CD4-positive, alpha-beta T cell treated with Interleukin-1 beta for 1 hour (primary cell): ENCODE data around the gene TPST2.
A peak's percentile ranks its signal among the peaks of the same experiment; 100 is the strongest.

Source experiments
- DNase-seq, 2 donors: peaks; one replicate each; pipeline ENCODE4 v3.0.0-alpha.2; 2020 to 2022

TPST2 gene

GRCh38 chr22:26579331-26579886 lies 10.5 kb downstream of the TPST2 start:
- DNase-seq = peak; percentile 51 to 59

GRCh38 chr22:26577081-26577480 lies 12.9 kb downstream of the TPST2 start:
- DNase-seq = no peak

GRCh38 chr22:26576026-26576680 lies 13.8 kb downstream of the TPST2 start:
- no peak for DNase-seq

GRCh38 chr22:26574001-26574723 lies 15.8 kb downstream of the TPST2 start:
- DNase-seq = no peak

GRCh38 chr22:26573026-26573662 lies 16.8 kb downstream of the TPST2 start:
- peak in 1 of 2 donors; percentile 60 for DNase-seq

- DNase-seq = no peak
Observed at GRCh38 chr22:26570864-26571525, 18.9 kb downstream of the TPST2 start.

- no peak for DNase-seq
Observed at GRCh38 chr22:26570115-26570514, 19.8 kb downstream of the TPST2 start.

- no peak for DNase-seq
Observed at GRCh38 chr22:26568207-26568706, 21.7 kb downstream of the TPST2 start.

GRCh38 chr22:26567610-26568009 lies 22.3 kb downstream of the TPST2 start:
- no peak for DNase-seq

- no peak for DNase-seq
Observed at GRCh38 chr22:26566994-26567393, 22.9 kb downstream of the TPST2 start.

GRCh38 chr22:26565889-26566288 lies 24.0 kb downstream of the TPST2 start:
- no peak for DNase-seq

GRCh38 chr22:26565181-26565580 lies 24.8 kb downstream of the TPST2 start:
- DNase-seq = no peak

GRCh38 chr22:26564672-26565071 lies 25.3 kb downstream of the TPST2 start:
- DNase-seq = no peak

- DNase-seq = no peak
Observed at GRCh38 chr22:26564181-26564580, 25.8 kb downstream of the TPST2 start.

- peak; percentile 18 to 33 for DNase-seq
Observed at GRCh38 chr22:26563022-26563421, 26.9 kb downstream of the TPST2 start.

- DNase-seq = no peak
Observed at GRCh38 chr22:26561756-26562417, 28.0 kb downstream of the TPST2 start.

- DNase-seq = no peak
Observed at GRCh38 chr22:26559961-26560575, 29.9 kb downstream of the TPST2 start.

- no peak for DNase-seq
Observed at GRCh38 chr22:26558248-26558895, 31.6 kb downstream of the TPST2 start.

- DNase-seq = no peak
Observed at GRCh38 chr22:26556904-26557303, 33.0 kb downstream of the TPST2 start.

GRCh38 chr22:26555478-26555877 lies 34.5 kb downstream of the TPST2 start:
- DNase-seq = no peak

- DNase-seq = no peak
Observed at GRCh38 chr22:26554956-26555355, 35.0 kb downstream of the TPST2 start.
